ENCODE measurements around the gene FXYD7.
"Not testable (repeated sequence)": the region's sequence is repeated elsewhere in the genome, so short reads cannot be mapped to it uniquely, and the experiment has no call there.

FXYD7 gene

GRCh38 chr19:35129724-35130274 is 13.3 kb upstream of the FXYD7 start:
- not testable (repeated sequence) for H3K9me3 ChIP-seq (ENCODE audit: control insufficient read depth, insufficient read depth, low read length); H3K9ac ChIP-seq (ENCODE audit: low read depth, low read length); H3K36me3 ChIP-seq (ENCODE audit: control insufficient read depth, insufficient read depth, low read length); H3K4me3 ChIP-seq (ENCODE audit: low read depth, low read length); H3K4me1 ChIP-seq (ENCODE audit: control insufficient read depth, insufficient read depth, low read length); H3K27ac ChIP-seq (ENCODE audit: low read depth, low read length); H3K27me3 ChIP-seq (ENCODE audit: control insufficient read depth, insufficient read depth, low read length)

GRCh38 chr19:35130761-35131720 is 12.0 kb upstream of the FXYD7 start:
- no peak overlapping the region for H3K9ac ChIP-seq (ENCODE audit: low read depth, low read length)
- H3K4me1 ChIP-seq (ENCODE audit: control insufficient read depth, insufficient read depth, low read length) = peaks cover 3% of the 10 kb centered on the region; the same call in 1 of the 2 replicates
- H3K36me3 ChIP-seq (ENCODE audit: control insufficient read depth, insufficient read depth, low read length) = no peaks in the 10 kb centered on the region
- no peak overlapping the region for H3K4me3 ChIP-seq (ENCODE audit: low read depth, low read length)
- no peaks in the 10 kb centered on the region for H3K27me3 ChIP-seq (ENCODE audit: control insufficient read depth, insufficient read depth, low read length)
- H3K9me3 ChIP-seq (ENCODE audit: control insufficient read depth, insufficient read depth, low read length) = no peaks in the 10 kb centered on the region
- H3K27ac ChIP-seq (ENCODE audit: low read depth, low read length) = no peak overlapping the region

GRCh38 chr19:35132254-35132653 is 10.8 kb upstream of the FXYD7 start:
- H3K9ac ChIP-seq (ENCODE audit: low read depth, low read length) = no peak overlapping the region
- no peak overlapping the region for H3K27ac ChIP-seq (ENCODE audit: low read depth, low read length)
- H3K4me3 ChIP-seq (ENCODE audit: low read depth, low read length) = no peak overlapping the region
- no peaks in the 10 kb centered on the region for H3K9me3 ChIP-seq (ENCODE audit: control insufficient read depth, insufficient read depth, low read length)
- H3K27me3 ChIP-seq (ENCODE audit: control insufficient read depth, insufficient read depth, low read length) = no peaks in the 10 kb centered on the region
- no peaks in the 10 kb centered on the region for H3K36me3 ChIP-seq (ENCODE audit: control insufficient read depth, insufficient read depth, low read length)
- H3K4me1 ChIP-seq (ENCODE audit: control insufficient read depth, insufficient read depth, low read length) = peaks cover 3% of the 10 kb centered on the region; the same call in 1 of the 2 replicates

- Histone ChIP-seq H3K27me3 (ENCODE audit: control insufficient read depth, insufficient read depth, low read length) (no peaks in the 10 kb centered on the region), H3K9ac (ENCODE audit: low read depth, low read length) (no peak overlapping the region), H3K9me3 (ENCODE audit: control insufficient read depth, insufficient read depth, low read length) (no peaks in the 10 kb centered on the region), H3K36me3 (ENCODE audit: control insufficient read depth, insufficient read depth, low read length) (no peaks in the 10 kb centered on the region), H3K4me1 (ENCODE audit: control insufficient read depth, insufficient read depth, low read length) (peaks cover 3% of the 10 kb centered on the region; the same call in 1 of the 2 replicates), H3K27ac (ENCODE audit: low read depth, low read length) (no peak overlapping the region), H3K4me3 (ENCODE audit: low read depth, low read length) (no peak overlapping the region)
Observed at GRCh38 chr19:35133826-35134225, 9.2 kb upstream of the FXYD7 start.

GRCh38 chr19:35134601-35135242 is 8.3 kb upstream of the FXYD7 start, which contains the start of gene LGI4:
LGI4 (minus strand) TSS chr19:35135059; CDS start chr19:35134680, 379 bp downstream.
- Histone ChIP-seq H3K4me3 (ENCODE audit: low read depth, low read length) (peak within 1 kb of the TSS; percentile 23; the same call in 1 of the 2 replicates), H3K9me3 (ENCODE audit: control insufficient read depth, insufficient read depth, low read length) (no peaks in the 10 kb centered on the region), H3K27ac (ENCODE audit: low read depth, low read length) (no peak within 1 kb of the TSS)

GRCh38 chr19:35135389-35135909 is 7.6 kb upstream of the FXYD7 start:
- Histone ChIP-seq H3K4me3 (ENCODE audit: low read depth, low read length) (peak overlapping the region; percentile 23; the same call in 1 of the 2 replicates), H3K4me1 (ENCODE audit: control insufficient read depth, insufficient read depth, low read length) (peaks cover 5% of the 10 kb centered on the region; the same call in 1 of the 2 replicates)

More at GRCh38 chr19:35134601-35135242, 8.3 kb upstream of the FXYD7 start, which contains the start of gene LGI4:
- Histone ChIP-seq H3K9ac (ENCODE audit: low read depth, low read length) (no peak within 1 kb of the TSS), H3K27me3 (ENCODE audit: control insufficient read depth, insufficient read depth, low read length) (no peaks in the 10 kb centered on the region), H3K36me3 (ENCODE audit: control insufficient read depth, insufficient read depth, low read length) (no peaks in the 10 kb centered on the region), H3K4me1 (ENCODE audit: control insufficient read depth, insufficient read depth, low read length) (peaks cover 5% of the 10 kb centered on the region; the same call in 1 of the 2 replicates)

GRCh38 chr19:35136231-35136630 is 6.8 kb upstream of the FXYD7 start:
- H3K36me3 ChIP-seq (ENCODE audit: control insufficient read depth, insufficient read depth, low read length) = no peaks in the 10 kb centered on the region
- H3K9me3 ChIP-seq (ENCODE audit: control insufficient read depth, insufficient read depth, low read length) = no peaks in the 10 kb centered on the region
- H3K27ac ChIP-seq (ENCODE audit: low read depth, low read length) = no peak overlapping the region
- H3K27me3 ChIP-seq (ENCODE audit: control insufficient read depth, insufficient read depth, low read length) = peaks cover 7% of the 10 kb centered on the region; the same call in 1 of the 2 replicates
- H3K4me3 ChIP-seq (ENCODE audit: low read depth, low read length) = no peak overlapping the region
- no peak overlapping the region for H3K9ac ChIP-seq (ENCODE audit: low read depth, low read length)
- H3K4me1 ChIP-seq (ENCODE audit: control insufficient read depth, insufficient read depth, low read length) = peaks cover 9% of the 10 kb centered on the region; the same call in 1 of the 2 replicates

More at GRCh38 chr19:35135389-35135909, 7.6 kb upstream of the FXYD7 start:
- Histone ChIP-seq H3K27me3 (ENCODE audit: control insufficient read depth, insufficient read depth, low read length) (peaks cover 4% of the 10 kb centered on the region; the same call in 1 of the 2 replicates), H3K27ac (ENCODE audit: low read depth, low read length) (no peak overlapping the region), H3K36me3 (ENCODE audit: control insufficient read depth, insufficient read depth, low read length) (no peaks in the 10 kb centered on the region), H3K9ac (ENCODE audit: low read depth, low read length) (no peak overlapping the region), H3K9me3 (ENCODE audit: control insufficient read depth, insufficient read depth, low read length) (no peaks in the 10 kb centered on the region)

- no peaks in the 10 kb centered on the region for H3K9me3 ChIP-seq (ENCODE audit: control insufficient read depth, insufficient read depth, low read length)
- no peak overlapping the region for H3K27ac ChIP-seq (ENCODE audit: low read depth, low read length)
- no peaks in the 10 kb centered on the region for H3K36me3 ChIP-seq (ENCODE audit: control insufficient read depth, insufficient read depth, low read length)
- H3K9ac ChIP-seq (ENCODE audit: low read depth, low read length) = no peak overlapping the region
- H3K27me3 ChIP-seq (ENCODE audit: control insufficient read depth, insufficient read depth, low read length) = peaks cover 13% of the 10 kb centered on the region
- no peak overlapping the region for H3K4me3 ChIP-seq (ENCODE audit: low read depth, low read length)
- peaks cover 14% of the 10 kb centered on the region; the same call in 1 of the 2 replicates for H3K4me1 ChIP-seq (ENCODE audit: control insufficient read depth, insufficient read depth, low read length)
Observed at GRCh38 chr19:35136977-35137702, 5.9 kb upstream of the FXYD7 start.

- Histone ChIP-seq H3K4me3 (ENCODE audit: low read depth, low read length) (no peak within 1 kb of the TSS), H3K9me3 (ENCODE audit: control insufficient read depth, insufficient read depth, low read length) (no peaks in the 10 kb centered on the region), H3K27ac (ENCODE audit: low read depth, low read length) (no peak within 1 kb of the TSS), H3K36me3 (ENCODE audit: control insufficient read depth, insufficient read depth, low read length) (no peaks in the 10 kb centered on the region), H3K9ac (ENCODE audit: low read depth, low read length) (no peak within 1 kb of the TSS), H3K27me3 (ENCODE audit: control insufficient read depth, insufficient read depth, low read length) (peaks cover 15% of the 10 kb centered on the region), H3K4me1 (ENCODE audit: control insufficient read depth, insufficient read depth, low read length) (peaks cover 14% of the 10 kb centered on the region; the same call in 1 of the 2 replicates)
Observed at GRCh38 chr19:35138305-35138892, 4.7 kb upstream of the FXYD7 start, which contains the start of gene FXYD1. FXYD1 (plus strand) TSS chr19:35138824; CDS start chr19:35140080, 1,256 bp downstream.
